GM19395 (cell line): ENCODE data around the gene ERVV-1.
"Not testable (repeated sequence)": the region's sequence is repeated elsewhere in the genome, so short reads cannot be mapped to it uniquely, and the experiment has no call there.

ENCODE experiments used
- ATAC-seq: cut with Tn5 transposase; IDR thresholded peaks from one replicate; pipeline ENCODE4 v1.9.1; 2021; ENCODE audit warnings: mild to moderate bottlenecking, moderate library complexity; ENCODE audit not compliant: unreplicated experiment

Gene ERVV-1

DNA sequence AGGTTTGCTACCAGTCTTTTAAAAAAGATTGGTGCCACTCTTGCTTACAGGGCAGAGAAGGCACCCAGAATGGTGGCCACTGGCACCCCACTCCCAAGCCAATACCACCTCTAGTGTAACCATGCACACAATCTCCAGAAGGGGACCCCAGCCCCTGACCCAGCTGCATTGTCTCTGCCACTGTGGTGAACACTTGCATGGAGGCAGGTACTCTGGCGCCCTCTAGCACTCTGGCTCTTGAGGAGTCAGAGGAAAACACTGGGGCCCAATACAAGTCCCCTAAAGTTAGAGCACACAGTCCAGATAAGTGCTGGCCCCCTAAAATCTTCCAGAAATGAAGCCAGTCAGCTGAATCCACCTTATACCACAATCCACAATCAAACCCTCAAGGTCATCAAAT lies 6.0 kb downstream of the ERVV-1 start:
- no peak for ATAC-seq

DNA sequence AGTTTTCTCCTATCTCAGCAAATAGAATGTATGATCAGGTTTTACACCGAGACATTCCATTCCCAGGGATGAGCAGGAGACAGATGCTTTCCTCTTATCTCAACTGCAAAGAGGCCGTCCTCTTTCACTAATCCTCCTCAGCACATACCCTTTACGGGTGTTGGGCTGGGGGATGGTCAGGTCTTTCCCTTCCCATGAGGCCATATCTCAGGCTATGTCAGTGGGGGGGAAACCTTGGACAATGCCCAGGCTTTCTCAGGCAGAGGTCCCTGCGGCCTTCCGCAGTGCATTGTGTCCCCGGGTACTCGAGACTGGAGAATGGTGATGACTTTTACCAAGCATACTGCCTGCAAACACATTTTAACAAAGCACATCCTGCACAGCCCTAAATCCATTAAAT lies 14.6 kb downstream of the ERVV-1 start:
- not testable (repeated sequence) for ATAC-seq

DNA sequence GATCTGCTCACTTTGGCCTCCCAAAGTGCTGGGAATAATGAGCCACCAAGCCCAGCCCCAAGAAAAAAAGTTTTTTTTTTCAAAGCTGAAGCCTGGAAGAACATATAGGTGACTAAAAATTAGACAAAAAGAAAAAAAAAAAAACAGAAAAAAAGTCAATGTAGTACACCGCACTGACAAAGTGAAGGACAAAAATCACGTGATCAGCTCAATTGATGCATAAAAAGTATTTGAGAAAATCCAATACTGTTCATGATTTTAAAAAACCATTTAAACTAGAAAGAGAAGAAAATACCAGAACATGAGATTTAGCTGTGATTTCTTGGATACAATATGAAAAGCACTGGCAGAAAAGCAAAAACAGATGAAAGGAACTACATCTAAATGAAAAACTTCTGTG lies 20.3 kb downstream of the ERVV-1 start:
- no peak for ATAC-seq

DNA sequence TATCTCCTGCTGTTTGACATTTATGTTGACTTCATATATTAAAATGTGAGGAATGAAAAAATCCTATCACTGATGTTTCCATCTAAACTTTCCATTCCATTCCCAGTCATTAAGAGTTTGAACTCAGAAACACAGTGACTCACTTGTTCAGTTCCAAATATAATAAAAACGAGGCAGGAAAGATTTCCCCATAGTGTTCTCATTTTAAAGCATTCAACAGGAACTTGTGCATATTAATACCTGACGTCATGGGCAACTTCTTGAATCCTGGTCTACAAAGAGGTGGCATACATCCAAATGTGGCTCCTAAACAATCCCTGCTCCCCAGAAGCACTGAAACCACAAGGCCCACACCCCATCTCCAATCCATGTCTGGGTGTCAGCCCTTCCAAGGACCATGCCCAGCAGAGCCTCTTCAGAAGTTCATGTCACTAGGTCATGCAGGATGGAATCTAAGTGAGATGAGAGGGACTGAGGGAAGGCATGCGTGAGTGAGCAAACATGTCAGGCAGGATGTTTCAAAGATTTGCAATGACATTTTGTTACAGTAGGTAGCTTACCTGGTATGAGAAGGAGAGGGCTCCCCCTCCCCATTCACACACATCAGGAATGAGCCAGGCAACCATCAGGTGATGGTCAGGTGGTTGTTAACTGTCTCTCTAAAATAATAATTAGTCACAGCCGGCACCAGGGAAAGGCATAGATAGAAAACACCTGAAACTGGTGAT lies 21.4 kb downstream of the ERVV-1 start:
- no peak for ATAC-seq

DNA sequence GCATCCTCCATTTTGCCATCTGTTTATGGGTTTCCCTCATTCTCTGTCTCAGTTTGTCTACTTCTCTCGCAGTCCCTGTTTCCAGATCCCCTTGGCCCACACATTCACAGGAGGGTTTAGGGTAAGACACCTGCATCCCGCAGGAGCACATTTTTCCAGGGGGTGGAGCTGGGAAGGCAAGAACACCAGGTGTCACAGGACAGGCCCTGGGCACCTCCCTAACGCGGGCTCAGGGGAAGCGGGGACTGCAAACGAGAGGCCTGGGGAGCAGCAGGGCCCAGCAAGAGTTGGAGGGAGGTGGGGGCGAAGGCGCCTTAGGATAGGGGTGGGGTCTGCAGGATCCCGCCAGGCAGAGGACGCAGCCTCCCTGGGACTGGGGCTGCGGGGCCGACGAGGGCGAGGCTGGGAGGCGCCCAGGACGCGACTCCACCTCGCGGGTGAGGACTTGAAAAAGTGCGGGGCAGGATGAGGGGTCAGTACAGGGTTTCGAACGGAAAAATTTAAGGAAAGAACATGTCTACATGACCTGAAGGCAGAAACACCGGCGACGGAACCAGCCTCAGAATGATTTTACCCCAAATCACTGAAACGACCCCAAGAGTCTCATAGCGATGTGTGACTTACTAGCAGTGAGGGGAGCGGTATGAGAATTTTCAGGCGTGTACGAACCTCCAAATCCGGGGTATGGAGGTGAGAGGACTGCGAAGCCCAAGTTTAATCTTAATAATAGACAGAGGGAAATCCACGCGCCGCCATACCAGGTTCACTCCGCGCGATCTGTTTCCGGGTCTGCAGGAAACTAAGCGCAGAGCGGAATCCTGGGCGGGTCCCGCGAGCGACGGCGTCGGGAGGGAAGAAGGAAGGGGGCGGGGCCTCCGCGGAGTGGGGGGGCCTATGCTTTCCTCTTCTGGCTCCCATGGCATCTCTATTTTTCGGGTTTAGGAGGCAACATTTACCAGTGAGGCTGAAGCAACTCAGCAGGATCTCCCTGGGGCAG lies 23.7 kb downstream of the ERVV-1 start:
- no peak for ATAC-seq

DNA sequence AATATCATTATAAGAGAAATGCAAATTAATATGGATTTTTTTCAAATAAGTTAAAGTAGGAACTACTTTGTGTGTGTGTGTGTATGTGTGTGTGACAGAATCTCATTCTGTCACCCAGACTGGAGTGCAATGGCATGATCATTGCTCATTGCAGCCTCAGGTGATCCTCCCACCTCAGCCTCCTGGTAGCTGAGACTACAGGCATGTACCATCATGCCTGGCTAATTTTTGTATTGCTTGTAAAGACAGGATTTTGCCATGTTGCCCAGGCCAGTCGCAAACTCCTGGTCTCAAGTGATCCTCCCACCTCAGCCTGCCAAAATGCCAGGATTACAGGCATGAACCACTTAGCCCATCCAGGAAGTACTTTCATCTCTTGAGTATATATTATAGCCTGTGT lies 27.6 kb downstream of the ERVV-1 start:
- ATAC-seq = no peak

DNA sequence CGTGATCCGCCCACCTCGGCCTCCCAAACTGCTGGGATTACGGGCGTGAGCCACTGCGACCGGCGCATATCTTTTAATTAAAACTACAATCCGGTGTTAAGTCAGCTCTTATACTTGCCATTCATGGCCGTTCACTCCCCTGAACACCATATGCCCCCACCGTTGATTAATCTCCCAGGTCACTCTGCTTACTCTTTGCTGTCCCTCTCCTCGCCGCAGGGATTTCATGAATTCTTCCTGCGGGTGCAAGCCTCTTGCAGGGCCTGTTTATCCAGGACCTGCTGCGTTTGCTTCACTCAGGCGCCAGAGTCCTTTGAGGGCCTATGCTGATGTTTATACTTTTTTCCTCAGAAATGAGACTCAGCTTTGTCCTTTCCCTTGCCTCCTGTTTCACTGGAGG lies 31.8 kb downstream of the ERVV-1 start:
- ATAC-seq = no peak

DNA sequence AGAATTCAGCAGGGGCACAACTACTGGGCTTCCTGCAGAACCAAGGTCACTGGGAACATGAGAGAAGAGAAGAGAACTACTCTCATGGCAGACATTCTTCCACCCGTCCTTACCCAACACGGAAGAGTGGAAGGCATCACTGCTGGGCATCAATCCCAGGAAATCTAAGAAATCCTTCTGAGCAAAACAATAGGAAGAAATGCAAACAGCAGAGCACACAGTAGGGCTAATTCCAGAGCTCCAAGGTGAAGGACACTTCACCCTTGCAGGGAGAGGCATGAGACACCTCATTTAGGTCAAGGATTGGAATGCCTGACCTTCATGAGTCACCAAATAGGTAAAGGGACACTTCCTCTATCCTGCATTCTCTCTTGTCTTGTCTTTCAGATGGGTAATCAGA lies 33.7 kb downstream of the ERVV-1 start:
- ATAC-seq = no peak

DNA sequence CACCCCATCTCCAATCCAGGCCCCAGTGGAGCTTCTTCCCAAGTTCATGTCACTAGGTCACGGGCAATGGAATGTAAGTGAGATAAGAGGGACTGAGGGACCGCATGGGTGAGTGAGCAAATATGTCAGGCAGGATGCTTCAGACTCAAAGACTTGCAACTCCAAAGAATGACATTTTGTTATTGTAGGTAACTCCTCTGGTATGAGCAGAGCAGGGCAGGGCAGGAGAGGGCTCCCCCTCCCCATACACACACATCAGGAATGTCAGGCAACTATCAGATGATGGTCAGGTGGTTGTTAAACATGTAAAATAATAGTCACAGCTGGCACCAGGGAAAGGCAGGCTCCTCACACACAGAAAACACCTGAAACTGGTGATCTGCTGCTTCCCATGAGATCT lies 41.4 kb downstream of the ERVV-1 start:
- no peak for ATAC-seq

DNA sequence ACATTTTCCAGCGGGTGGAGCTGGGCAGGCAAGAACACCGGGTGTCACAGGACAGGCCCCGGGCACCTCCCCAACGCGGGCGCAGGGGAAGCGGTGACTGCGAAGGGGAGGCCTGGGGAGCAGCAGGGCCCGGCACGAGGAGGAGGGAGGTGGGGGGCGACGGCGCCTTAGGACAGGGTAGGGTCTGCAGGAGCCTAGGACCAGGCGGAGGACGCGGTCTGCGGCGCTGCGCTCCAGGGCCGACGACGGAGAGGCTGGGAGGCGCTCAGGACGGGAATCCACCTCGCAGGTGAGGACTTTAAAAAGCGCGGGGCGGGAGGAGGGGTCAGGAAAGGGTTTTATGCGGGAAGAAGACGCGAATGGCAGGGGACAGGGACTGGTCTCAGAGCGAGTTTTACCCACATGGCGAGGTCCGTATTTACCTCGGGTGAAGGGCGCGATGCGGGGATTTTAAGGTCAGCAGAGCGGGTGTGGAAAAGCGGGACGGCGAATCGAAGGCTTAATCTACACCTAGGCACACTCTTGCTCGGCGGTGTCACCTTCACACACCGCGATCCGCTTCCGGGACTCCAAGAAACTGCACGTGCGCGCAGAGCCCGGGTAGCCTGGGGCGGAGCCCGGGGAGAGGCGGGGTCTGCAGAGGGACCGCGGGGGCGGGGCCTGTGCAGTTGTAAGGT lies 44.3 kb downstream of the ERVV-1 start:
- ATAC-seq = no peak
